Measurements from ENCODE around the gene TBXAS1. TPM values are rescaled to one million over a fixed set of nuclear protein-coding genes. Genes with fewer than 3 reads are reported as not detected.

The TBXAS1 gene
- polyA plus RNA-seq, 1 donor from 2014 or later = 0.93 TPM

GRCh38 chr7:139941866-139942265, 112.8 kb downstream of the TBXAS1 start:
- no peak overlapping the region for H3K9ac ChIP-seq (ENCODE audit: low read length)
- H3K36me3 ChIP-seq (ENCODE audit: insufficient read depth, low read length) = no peaks in the 10 kb centered on the region
- no peak overlapping the region for H3K4me3 ChIP-seq (ENCODE audit: low read length)
- H3K4me2 ChIP-seq (ENCODE audit: low read length) = no peak overlapping the region
- TF ChIP-seq CTCF (IDR thresholded peaks at IDR 0.05; ENCODE audit: poor library complexity, severe bottlenecking) = no peak
- TF ChIP-seq EZH2 (IDR thresholded peaks at IDR 0.05; ENCODE audit: borderline replicate concordance, insufficient read depth, low read length, poor library complexity, severe bottlenecking) = no peak
- TF ChIP-seq EP300 (conservative IDR thresholded peaks at IDR 0.05; ENCODE audit: poor library complexity, severe bottlenecking) = no peak
- no peak for TF ChIP-seq SMC3 (conservative IDR thresholded peaks at IDR 0.05; ENCODE audit: poor library complexity)
- TF ChIP-seq, protein P1, sequence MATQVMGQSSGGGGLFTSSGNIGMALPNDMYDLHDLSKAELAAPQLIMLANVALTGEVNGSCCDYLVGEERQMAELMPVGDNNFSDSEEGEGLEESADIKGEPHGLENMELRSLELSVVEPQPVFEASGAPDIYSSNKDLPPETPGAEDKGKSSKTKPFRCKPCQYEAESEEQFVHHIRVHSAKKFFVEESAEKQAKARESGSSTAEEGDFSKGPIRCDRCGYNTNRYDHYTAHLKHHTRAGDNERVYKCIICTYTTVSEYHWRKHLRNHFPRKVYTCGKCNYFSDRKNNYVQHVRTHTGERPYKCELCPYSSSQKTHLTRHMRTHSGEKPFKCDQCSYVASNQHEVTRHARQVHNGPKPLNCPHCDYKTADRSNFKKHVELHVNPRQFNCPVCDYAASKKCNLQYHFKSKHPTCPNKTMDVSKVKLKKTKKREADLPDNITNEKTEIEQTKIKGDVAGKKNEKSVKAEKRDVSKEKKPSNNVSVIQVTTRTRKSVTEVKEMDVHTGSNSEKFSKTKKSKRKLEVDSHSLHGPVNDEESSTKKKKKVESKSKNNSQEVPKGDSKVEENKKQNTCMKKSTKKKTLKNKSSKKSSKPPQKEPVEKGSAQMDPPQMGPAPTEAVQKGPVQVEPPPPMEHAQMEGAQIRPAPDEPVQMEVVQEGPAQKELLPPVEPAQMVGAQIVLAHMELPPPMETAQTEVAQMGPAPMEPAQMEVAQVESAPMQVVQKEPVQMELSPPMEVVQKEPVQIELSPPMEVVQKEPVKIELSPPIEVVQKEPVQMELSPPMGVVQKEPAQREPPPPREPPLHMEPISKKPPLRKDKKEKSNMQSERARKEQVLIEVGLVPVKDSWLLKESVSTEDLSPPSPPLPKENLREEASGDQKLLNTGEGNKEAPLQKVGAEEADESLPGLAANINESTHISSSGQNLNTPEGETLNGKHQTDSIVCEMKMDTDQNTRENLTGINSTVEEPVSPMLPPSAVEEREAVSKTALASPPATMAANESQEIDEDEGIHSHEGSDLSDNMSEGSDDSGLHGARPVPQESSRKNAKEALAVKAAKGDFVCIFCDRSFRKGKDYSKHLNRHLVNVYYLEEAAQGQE (IDR thresholded peaks at IDR 0.05; ENCODE audit: borderline replicate concordance) = no peak
- TF ChIP-seq TAF1 (IDR thresholded peaks at IDR 0.05; ENCODE audit: low read depth) = no peak
- TF ChIP-seq RAD21 (conservative IDR thresholded peaks at IDR 0.05) = no peak
- no peak for TF ChIP-seq MXI1 (conservative IDR thresholded peaks at IDR 0.05; ENCODE audit: poor library complexity, severe bottlenecking)
- no peak for TF ChIP-seq POLR2AphosphoS5 (IDR thresholded peaks at IDR 0.05)
- no peaks in the 10 kb centered on the region for H3K9me2 ChIP-seq (ENCODE audit: insufficient read depth, low read length)
- no peak overlapping the region for H2AFZ ChIP-seq (ENCODE audit: low read depth, low read length)
- no peaks in the 10 kb centered on the region for H3K79me2 ChIP-seq (replicated peaks; ENCODE audit: insufficient read depth, low read length)
- H3K9me3 ChIP-seq (ENCODE audit: low read length) = no peaks in the 10 kb centered on the region
- no peaks in the 10 kb centered on the region for H3F3A ChIP-seq (ENCODE audit: insufficient read depth, low read length, poor library complexity, severe bottlenecking)
- no peak overlapping the region for H3K27ac ChIP-seq (ENCODE audit: low read length)
- no peaks in the 10 kb centered on the region for H3K27me3 ChIP-seq (ENCODE audit: insufficient read depth, low read depth, low read length)
- no peaks in the 10 kb centered on the region for H4K20me1 ChIP-seq (ENCODE audit: insufficient read depth)

DNA sequence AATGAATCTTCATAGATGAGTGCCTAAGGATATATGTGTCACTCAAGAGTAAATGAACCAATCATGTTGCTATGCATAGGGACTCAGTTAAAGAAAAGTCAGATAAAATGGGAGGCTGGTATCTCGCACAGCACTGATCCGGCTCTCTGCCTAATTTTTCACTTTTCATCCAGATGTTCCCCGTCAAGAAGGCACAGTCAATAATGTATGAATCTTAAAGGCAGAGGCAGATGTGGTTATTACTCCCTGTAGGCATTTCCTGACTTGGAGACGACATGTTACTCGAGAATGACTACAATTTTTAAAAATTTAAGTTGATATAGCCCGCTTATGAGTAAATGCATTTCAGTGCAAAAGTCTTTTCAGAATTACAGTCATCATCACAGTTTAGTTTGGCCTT, 113.6 kb downstream of the TBXAS1 start:
- no peaks in the 10 kb centered on the region for H3K9me3 ChIP-seq (ENCODE audit: low read length)
- H4K20me1 ChIP-seq (ENCODE audit: insufficient read depth) = no peaks in the 10 kb centered on the region

More for the DNA sequence above, 113.6 kb downstream of the TBXAS1 start:
- no peaks in the 10 kb centered on the region for H3K9me2 ChIP-seq (ENCODE audit: insufficient read depth, low read length)
- peak overlapping the region; percentile 11 for H3K9ac ChIP-seq (ENCODE audit: low read length)
- H3K4me2 ChIP-seq (ENCODE audit: low read length) = peak overlapping the region; percentile 7
- H3K27me3 ChIP-seq (ENCODE audit: insufficient read depth, low read depth, low read length) = no peaks in the 10 kb centered on the region
- H3K4me3 ChIP-seq (ENCODE audit: low read length) = peak overlapping the region; percentile 53
- no peaks in the 10 kb centered on the region for H3K36me3 ChIP-seq (ENCODE audit: insufficient read depth, low read length)
- no peak overlapping the region for H2AFZ ChIP-seq (ENCODE audit: low read depth, low read length)
- TF ChIP-seq SMC3 (conservative IDR thresholded peaks at IDR 0.05; ENCODE audit: poor library complexity) (no peak), TAF1 (IDR thresholded peaks at IDR 0.05; ENCODE audit: low read depth) (no peak), MXI1 (conservative IDR thresholded peaks at IDR 0.05; ENCODE audit: poor library complexity, severe bottlenecking) (no peak), EZH2 (IDR thresholded peaks at IDR 0.05; ENCODE audit: borderline replicate concordance, insufficient read depth, low read length, poor library complexity, severe bottlenecking) (no peak), EP300 (conservative IDR thresholded peaks at IDR 0.05; ENCODE audit: poor library complexity, severe bottlenecking) (no peak), RAD21 (conservative IDR thresholded peaks at IDR 0.05) (no peak), POLR2AphosphoS5 (IDR thresholded peaks at IDR 0.05) (no peak), CTCF (IDR thresholded peaks at IDR 0.05; ENCODE audit: poor library complexity, severe bottlenecking) (no peak)
- TF ChIP-seq, protein P1 (IDR thresholded peaks at IDR 0.05; ENCODE audit: borderline replicate concordance) = no peak
- no peak overlapping the region for H3K27ac ChIP-seq (ENCODE audit: low read length)
- H3K79me2 ChIP-seq (replicated peaks; ENCODE audit: insufficient read depth, low read length) = no peaks in the 10 kb centered on the region
- H3F3A ChIP-seq (ENCODE audit: insufficient read depth, low read length, poor library complexity, severe bottlenecking) = no peaks in the 10 kb centered on the region

Measured in neural cell (in vitro differentiated cells).